ENCODE results near the gene SNX9. TPM values are rescaled to one million over a fixed set of nuclear protein-coding genes. Genes with fewer than 3 reads are reported as not detected.
A peak's percentile ranks its signal among the peaks of the same experiment; 100 is the strongest.

SNX9 gene
- total RNA-seq, 1 donor from 2014 or later = 78.1 TPM

DNA sequence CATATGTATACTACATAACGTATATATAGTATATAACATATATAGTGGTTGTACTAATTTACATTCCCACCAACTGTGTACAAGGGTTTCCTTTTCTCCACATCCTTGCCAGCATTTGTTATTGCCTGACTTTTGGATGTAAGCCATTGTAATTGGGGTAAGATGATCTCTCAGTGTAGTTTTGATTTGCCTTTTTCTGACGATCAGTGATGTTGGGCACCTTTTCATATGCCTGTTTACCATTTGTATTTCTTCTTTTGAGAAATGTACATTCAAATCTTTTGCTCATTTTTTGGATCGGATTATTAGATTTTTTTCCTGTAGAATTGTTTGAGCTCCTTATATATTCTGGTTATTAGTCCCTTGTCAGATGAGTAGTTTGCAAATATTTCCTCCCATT is 170.0 kb downstream of the SNX9 start:
- no peak for DNase-seq (ENCODE audit: low spot score)
- intact Hi-C loops (cut with DNase I) = no loop called here
- no peak for ATAC-seq

GRCh38 chr6:157994125-157994795 is 171.2 kb downstream of the SNX9 start:
- intact Hi-C loops (cut with DNase I) = no loop called here
- ATAC-seq (no peak), DNase-seq (ENCODE audit: low spot score) (peak; percentile 33)

Other genes with a start within 250 kb of the SNX9 start
- gene SYNJ2, start 158.6 kb downstream of the SNX9 start, total RNA-seq = 22.5 TPM

Measured in sciatic nerve (tissue), 2 donors.